NCI-H524 treated with DMSO at 0.1 percent for 48 hours (cell line): ENCODE data around the gene C9orf153.
"Not testable (repeated sequence)": the region's sequence is repeated elsewhere in the genome, so short reads cannot be mapped to it uniquely, and the experiment has no call there.

Experiments used
- DNase-seq: peaks from one replicate; lab custom pipeline; 2025; lab: John Stamatoyannopoulos, UW

The C9orf153 gene

GRCh38 chr9:86259557-86259956 is at the start of gene C9orf153:
C9orf153 (minus strand) TSS chr9:86259657; CDS start chr9:86229603, 30,054 bp downstream.
- DNase-seq = no peak

DNA sequence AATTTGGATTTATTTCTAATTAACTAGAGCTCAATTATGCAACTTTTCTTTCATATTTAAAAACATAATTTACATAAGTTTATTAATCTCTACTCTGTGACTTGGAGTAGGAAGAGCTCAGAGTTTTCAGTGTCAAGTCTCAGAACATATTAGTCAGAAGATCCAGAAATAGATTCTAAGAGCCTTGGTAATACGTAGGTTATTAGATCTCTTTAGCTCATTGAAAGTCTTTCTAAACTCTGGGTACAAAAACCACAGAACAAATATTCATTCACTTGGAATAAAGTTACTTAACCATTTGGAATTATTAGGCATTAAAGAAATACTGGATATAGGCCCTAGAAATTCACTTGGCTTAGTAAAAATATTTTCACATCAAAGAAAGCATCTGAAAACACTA is 49.2 kb upstream of the C9orf153 start:
- no peak for DNase-seq

DNA sequence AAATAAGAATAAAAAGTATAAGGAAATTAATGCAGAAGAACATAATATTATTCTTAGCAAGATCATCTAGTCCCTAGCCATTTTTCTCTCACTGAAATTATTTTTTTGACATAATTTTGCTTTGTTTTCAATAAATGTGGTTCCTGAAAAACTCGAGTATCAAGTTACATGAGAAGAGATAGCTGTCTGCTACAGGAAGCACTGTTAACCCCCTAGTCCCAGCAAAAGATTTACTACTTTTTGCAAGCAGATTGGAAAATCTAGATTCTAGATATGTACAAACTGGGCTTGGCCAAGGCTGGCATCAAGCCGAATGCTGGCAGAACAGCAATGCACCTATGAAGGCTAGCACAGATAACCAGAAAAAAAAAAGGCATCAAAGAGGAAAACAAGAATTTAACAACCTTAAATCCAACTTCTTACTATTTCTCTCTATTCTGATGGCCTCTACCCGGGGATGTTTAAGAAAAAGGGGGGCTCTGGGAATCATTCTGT is 44.8 kb upstream of the C9orf153 start:
- DNase-seq = no peak

DNA sequence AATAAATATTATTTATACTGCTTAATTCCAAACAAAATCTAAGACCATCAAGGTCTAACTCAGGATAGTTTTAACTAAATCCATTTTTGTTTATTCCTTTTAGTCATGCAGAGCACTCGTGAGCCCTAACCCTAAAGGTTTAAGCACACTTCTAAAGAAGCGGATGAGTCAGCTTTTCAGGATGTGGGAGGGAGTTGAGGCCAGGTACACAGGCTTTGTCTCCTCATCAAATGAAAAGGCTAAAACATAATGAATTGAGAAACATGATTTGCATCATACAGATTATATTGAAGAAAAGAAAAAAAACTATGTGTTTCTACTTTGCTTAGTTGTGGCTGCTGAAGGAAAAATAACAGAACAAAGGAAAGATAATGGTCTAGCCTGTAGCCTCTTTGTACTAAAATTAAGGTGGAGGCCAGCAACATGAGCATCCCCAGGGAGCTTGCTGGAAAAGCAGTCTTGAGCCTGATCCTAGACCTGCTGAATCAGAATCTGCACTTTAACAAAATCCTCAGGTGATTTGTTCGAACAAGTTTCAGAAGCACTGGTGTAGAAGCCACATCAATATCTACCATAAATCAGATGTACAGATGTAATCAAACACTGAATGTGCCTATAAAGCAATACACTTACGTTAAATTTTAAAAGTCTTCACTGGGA is 44.0 kb upstream of the C9orf153 start:
- no peak for DNase-seq

DNA sequence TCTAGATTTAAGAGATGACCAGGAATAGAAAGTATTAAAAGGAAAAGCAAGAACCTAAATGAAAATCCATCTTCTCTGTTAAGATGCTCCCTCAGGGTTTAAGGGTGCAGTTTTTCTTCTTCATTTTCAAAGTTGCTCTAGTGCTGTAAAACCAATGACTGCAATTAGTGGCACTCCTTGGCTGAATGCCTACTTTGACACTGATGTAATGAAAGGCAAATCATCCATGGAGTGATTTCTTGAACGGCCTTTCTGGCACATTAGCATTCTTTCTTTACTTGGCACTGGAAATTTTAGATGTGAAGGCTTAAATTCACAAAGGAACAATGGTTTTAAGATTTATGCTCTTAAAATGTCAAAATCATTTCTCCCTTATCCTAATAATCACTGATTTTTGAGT is 42.2 kb upstream of the C9orf153 start:
- DNase-seq = no peak

- no peak for DNase-seq
Observed at GRCh38 chr9:86300701-86301100, 41.2 kb upstream of the C9orf153 start.

DNA sequence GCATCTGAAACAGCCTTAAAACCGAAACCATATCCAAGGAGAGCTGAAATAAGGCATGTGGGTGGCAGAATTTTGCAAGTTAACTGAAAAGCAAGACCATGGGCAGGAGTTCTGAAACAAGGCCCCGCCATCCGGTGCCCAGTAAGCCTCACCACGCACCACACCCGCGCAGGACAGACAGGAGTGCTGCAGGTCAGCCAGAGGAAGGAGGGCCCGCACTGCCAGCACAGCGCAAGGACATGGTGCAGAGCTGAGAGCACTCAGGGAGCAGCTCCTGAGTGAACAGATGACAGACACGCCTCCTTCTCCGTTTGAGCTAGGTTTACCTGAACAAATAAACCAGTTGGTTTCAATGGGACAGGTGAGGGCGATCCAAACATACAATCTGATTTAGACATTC is 39.4 kb upstream of the C9orf153 start:
- no peak for DNase-seq

DNA sequence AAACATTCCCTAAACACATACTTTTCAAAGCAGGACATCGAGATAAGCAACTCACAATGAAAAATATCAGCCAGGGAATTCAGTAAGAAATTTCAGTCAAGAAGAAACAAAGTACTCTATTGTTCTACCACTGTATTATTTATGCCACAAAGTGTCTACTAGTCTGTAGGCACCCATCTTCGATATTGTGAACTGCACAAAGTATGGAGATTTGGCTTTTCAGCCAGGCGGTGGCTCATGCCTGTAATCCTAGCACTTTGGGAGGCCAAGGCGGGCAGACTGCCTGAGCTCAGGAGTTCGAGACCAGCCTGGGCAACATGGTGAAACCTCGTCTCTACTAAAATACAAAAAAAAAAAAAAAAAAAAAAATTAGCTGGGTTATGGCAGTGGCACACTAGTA is 30.9 kb upstream of the C9orf153 start:
- not testable (repeated sequence) for DNase-seq

GRCh38 chr9:86288499-86289198 is 29.2 kb upstream of the C9orf153 start:
- DNase-seq = no peak

- peak; percentile 21 for DNase-seq
Observed at GRCh38 chr9:86287013-86287412, 27.6 kb upstream of the C9orf153 start.

GRCh38 chr9:86286278-86286677 is 26.8 kb upstream of the C9orf153 start:
- DNase-seq = no peak

DNA sequence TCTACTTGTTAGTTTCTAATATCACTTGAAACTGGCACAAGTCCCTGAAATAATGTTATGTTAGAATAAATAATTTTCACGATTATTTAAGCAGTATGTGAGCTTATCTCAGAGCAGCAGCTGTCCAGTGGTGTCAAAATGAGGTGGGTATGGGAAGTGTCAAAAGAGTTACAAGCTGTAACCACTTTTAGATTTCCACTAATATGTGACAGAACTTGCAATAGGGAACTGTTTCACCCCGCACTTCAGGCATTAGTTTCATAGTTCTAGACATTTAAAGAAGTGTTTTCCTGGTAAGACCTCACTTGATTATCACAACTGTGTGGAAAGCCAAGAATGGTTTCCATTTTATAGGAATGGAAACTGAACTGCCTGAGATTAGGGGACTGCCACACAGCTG is 25.8 kb upstream of the C9orf153 start:
- DNase-seq = no peak

- no peak for DNase-seq
Observed at GRCh38 chr9:86282979-86283535, 23.6 kb upstream of the C9orf153 start.

GRCh38 chr9:86282077-86282978 is 22.9 kb upstream of the C9orf153 start, which contains the start of gene ISCA1:
ISCA1 (minus strand) TSS chr9:86282538; CDS start chr9:86282458, 80 bp downstream.
- peak; percentile 21 for DNase-seq

DNA sequence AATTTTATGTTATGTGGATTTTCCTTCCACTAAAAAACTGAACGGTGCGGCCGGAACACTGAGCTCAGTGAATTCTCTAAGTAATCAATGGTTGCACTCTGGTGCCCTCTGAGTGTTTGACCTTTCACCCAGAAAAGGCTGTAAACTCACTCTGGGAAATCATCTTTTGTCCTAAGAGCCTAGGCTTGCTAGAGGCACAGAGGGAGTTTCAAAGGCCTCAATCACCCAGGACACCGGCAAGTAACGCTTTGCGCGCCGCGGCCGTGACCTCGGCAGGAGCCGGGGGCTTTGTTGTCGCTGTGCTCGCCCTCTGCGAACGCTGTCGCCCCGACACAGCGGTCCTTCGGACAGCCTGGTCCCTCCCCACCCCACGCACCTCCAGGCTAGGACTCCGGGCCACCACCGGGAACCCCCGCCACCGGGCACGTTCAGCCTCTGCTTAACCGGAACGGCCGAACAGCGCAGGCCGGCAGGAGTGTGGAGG is 22.2 kb upstream of the C9orf153 start:
- no peak for DNase-seq

DNA sequence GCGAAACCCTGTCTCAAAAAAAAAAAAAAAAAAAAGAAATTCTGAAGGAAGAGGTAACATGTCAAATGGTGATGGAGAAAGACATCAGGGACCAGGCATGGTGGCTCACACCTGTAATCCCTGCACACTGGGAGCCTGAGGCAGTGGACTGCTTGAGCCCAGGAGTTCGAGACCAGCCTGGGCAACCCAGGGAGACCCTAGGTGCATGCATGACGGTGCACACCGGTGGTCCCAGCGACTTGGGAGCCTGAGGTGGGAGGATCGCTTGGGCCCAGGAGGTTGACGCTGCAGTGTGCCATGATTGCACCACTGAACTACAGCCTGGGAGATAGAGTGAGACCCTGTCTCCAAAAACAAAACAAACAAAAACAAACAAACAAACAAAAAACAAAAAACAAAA is 21.1 kb upstream of the C9orf153 start:
- DNase-seq = no peak

DNA sequence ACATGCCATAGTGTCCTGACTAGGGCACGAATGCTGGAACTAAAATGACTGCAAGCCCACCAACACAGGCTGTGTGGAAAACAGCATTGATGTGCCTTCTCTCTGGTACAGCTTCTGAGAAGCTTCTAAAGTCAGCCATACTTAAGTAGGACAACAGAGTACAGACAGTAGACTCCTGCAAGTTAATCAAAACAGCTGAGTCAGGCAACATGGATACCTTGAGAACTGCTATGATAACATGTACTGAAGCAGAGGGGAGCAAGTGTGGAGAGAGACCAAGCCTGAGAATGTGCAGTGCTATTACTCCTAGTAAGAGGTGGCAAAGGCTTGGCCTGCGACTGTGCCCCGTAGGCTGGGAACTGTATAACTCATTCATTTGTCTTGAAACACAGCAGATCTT is 20.4 kb upstream of the C9orf153 start:
- DNase-seq = no peak

DNA sequence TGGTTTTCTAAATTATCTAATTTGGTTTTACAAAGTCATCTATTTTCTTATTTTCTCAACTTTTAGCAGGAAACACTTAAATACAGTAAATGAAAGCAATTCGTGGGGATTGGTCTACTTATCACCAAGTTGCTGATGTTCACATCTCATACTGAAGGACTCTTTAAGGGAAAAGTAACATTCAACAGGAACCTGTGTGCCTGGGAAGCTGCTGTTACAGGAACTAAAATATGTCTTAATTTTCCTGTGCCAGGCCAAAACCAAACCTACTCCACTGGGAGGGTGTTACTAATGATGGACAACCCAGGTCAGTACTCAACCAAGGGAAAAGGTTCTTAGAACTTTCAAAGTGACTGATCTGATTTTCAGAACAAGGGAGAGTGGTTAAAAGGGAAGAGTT is 17.6 kb upstream of the C9orf153 start:
- DNase-seq = no peak

DNA sequence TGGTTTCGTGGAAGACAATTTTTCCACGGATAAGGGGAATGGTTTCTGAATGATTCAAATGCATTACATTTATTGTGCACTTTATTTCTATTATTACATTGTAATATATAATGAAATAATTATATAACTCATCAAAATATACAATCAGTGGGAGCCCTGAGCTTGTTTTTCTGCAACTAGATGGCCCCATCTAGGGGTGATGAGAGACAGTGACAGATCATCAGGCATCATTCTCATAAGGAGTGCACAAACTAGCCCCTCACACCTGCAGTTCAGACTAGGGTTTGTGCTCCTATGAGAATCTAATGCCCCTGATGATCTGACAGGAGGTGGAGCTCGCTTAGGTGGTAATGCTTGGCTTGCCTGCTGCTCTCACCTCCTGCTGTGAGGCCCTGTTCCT is 16.5 kb upstream of the C9orf153 start:
- no peak for DNase-seq

- no peak for DNase-seq
Observed at GRCh38 chr9:86274821-86275643, 15.6 kb upstream of the C9orf153 start.

DNA sequence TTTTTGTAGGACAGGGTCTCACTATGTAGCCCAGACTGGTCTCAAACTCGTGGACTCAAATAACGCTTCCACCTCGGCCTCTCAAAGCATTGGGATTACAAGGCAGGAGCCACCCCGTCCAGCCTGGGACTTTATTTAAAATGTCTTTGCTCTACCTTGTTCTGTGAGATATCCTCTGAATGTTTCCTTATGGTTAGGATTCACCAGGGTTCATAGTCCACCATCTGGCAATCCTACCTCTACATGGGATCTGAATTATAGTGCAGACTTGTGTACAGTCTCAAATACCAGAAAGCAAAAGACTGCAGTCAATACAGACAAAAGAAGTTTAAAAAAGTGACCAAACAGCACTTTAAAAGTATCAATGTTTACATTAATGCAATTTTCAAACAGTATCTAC is 12.8 kb upstream of the C9orf153 start:
- no peak for DNase-seq
